Thoracic aorta (tissue), 2 donors: ENCODE data around the gene FARS2. TPM values are rescaled to one million over a fixed set of nuclear protein-coding genes. Genes with fewer than 3 reads are reported as not detected.

Experiments
- ATAC-seq: fragments of 150-250 bp; one replicate; pipeline ENCODE4 v1.8.0; 2017; ENCODE audit warnings: low read depth; ENCODE audit not compliant: insufficient number of reproducible peaks, low FRiP score
- DNase-seq: peaks from one replicate; pipeline ENCODE4 v3.0.0-alpha.2; 2020; ENCODE audit warnings: low spot score
- H3K27ac ChIP-seq, 2 donors: fragments of 200-600 bp; sonication (generic); 1 replicate in 1 of 2; 2 replicates in 1 of 2; pipeline ENCODE4 v1.5.1; 2016; ENCODE audit warnings: mild to moderate bottlenecking in 2 of 2, moderate library complexity in 2 of 2
- H3K27me3 ChIP-seq: fragments of 200-600 bp; sonication (generic); replicated peaks from 2 replicates; pipeline ENCODE4 v1.6.0; 2016; ENCODE audit warnings: mild to moderate bottlenecking; ENCODE audit not compliant: insufficient read depth
- H3K36me3 ChIP-seq: fragments of 200-600 bp; sonication (generic); one replicate; pipeline ENCODE4 v1.5.1; 2016
- H3K4me1 ChIP-seq, 2 donors: fragments of 200-600 bp; sonication (generic); 1 replicate in 1 of 2; 2 replicates in 1 of 2; pipeline versions ENCODE4 v1.5.1 to v1.6.0; 2016; ENCODE audit warnings: low read depth in 2 of 2, mild to moderate bottlenecking in 1 of 2; ENCODE audit not compliant: control insufficient read depth in 1 of 2
- H3K4me3 ChIP-seq: fragments of 200-600 bp; sonication (generic); 2 replicates; pipeline ENCODE4 v1.5.1; 2016; ENCODE audit warnings: mild to moderate bottlenecking
- H3K9me3 ChIP-seq: fragments of 200-600 bp; sonication (generic); 2 replicates; pipeline ENCODE4 v1.5.1; 2016
- total RNA-seq, 2 donors: library from RNA; depleted of rRNA; stranded (reverse); fragments of >200 nt; gene quantifications; one replicate each; pipeline versions ENCODE4 v1.1.0 to v1.2.3, GENCODE V29; 2016
- TF ChIP-seq, protein P1 (sequence below): fragments of 200-600 bp; sonication (generic); IDR thresholded peaks from one replicate; pipeline ENCODE4 v1.5.1; 2019; ENCODE audit warnings: antibody characterized with exemption

FARS2 gene
- total RNA-seq, 2 donors from 2014 or later: 10.4 to 11.6 TPM

DNA sequence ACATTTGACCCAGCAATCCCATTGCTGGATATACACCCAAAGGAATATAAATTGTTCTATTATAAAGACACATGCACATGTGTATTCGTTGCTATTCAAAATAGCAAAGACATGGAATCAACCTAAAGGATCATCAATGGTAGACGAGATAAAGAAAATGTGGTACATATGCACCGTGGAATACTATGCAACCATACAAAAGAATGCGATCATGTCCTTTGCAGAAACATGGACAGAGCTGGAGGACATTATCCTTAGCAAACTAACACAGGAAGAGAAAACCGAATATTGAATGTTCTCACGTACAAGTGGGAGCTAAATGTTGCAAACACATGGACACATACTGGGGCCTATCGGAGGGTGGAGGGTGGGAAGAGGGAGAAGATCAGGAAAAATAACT, 405.4 kb downstream of the FARS2 start:
- Histone ChIP-seq H3K27me3 (no peaks in the 10 kb centered on the region), H3K4me3 (no peak overlapping the region), H3K9me3 (no peaks in the 10 kb centered on the region), H3K4me1 (peaks cover under 1 to 4% of the 10 kb centered on the region in 2 donors), H3K27ac (no peak overlapping the region), H3K36me3 (no peaks in the 10 kb centered on the region)
- DNase-seq (no peak), ATAC-seq (no peak)
- TF ChIP-seq, protein P1, sequence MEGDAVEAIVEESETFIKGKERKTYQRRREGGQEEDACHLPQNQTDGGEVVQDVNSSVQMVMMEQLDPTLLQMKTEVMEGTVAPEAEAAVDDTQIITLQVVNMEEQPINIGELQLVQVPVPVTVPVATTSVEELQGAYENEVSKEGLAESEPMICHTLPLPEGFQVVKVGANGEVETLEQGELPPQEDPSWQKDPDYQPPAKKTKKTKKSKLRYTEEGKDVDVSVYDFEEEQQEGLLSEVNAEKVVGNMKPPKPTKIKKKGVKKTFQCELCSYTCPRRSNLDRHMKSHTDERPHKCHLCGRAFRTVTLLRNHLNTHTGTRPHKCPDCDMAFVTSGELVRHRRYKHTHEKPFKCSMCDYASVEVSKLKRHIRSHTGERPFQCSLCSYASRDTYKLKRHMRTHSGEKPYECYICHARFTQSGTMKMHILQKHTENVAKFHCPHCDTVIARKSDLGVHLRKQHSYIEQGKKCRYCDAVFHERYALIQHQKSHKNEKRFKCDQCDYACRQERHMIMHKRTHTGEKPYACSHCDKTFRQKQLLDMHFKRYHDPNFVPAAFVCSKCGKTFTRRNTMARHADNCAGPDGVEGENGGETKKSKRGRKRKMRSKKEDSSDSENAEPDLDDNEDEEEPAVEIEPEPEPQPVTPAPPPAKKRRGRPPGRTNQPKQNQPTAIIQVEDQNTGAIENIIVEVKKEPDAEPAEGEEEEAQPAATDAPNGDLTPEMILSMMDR: no peak

DNA sequence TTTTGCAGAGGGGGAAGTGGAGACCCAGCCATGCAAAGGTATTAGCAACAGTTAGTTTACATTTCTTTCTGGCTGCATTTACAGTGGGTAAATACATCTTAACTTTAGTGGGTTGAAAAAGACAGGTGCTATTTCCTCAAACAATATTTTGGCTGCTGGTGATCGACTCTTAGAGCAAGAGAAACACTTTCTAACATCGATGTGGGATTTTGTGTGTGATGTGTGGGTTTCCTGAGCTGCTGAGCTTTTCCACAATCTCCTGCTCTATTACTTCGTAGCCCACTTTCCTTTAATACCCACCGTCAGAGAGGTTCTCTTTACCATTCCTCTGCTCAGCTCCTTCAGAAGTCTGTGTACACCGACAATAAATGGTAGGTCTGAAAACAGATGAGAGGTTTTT, 406.4 kb downstream of the FARS2 start:
- no peak overlapping the region for H3K27ac ChIP-seq
- no peaks in the 10 kb centered on the region for H3K36me3 ChIP-seq
- H3K27me3 ChIP-seq: no peaks in the 10 kb centered on the region
- H3K9me3 ChIP-seq: no peaks in the 10 kb centered on the region
- H3K4me1 ChIP-seq: peaks cover 9 to 13% of the 10 kb centered on the region in 2 donors
- no peak overlapping the region for H3K4me3 ChIP-seq
- no peak for ATAC-seq
- TF ChIP-seq, protein P1: no peak
- DNase-seq: no peak

DNA sequence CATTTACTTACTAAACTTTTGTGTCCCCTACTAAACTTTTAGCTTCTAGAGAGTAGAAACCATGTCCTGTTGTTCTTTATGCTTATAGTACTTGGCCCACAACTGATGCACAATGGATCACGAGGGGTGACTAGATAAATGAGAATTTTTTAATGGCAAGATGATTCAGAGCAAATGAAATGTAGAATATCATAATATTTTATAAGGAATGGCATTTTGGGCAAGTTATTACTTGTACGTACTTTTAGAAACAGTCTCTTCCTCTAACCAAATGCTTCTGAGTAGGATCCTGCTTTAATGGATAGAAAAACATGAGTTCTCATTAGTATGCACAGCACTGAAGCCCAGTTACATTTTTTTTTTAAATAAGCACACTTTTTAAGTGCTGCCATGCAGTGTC, 409.1 kb downstream of the FARS2 start:
- no peak for DNase-seq
- no peak overlapping the region for H3K4me3 ChIP-seq
- H3K36me3 ChIP-seq: no peaks in the 10 kb centered on the region
- no peak overlapping the region for H3K27ac ChIP-seq
- ATAC-seq: no peak
- TF ChIP-seq, protein P1: no peak
- H3K4me1 ChIP-seq: peaks cover 19 to 30% of the 10 kb centered on the region in 2 donors
- no peaks in the 10 kb centered on the region for H3K27me3 ChIP-seq
- no peaks in the 10 kb centered on the region for H3K9me3 ChIP-seq

DNA sequence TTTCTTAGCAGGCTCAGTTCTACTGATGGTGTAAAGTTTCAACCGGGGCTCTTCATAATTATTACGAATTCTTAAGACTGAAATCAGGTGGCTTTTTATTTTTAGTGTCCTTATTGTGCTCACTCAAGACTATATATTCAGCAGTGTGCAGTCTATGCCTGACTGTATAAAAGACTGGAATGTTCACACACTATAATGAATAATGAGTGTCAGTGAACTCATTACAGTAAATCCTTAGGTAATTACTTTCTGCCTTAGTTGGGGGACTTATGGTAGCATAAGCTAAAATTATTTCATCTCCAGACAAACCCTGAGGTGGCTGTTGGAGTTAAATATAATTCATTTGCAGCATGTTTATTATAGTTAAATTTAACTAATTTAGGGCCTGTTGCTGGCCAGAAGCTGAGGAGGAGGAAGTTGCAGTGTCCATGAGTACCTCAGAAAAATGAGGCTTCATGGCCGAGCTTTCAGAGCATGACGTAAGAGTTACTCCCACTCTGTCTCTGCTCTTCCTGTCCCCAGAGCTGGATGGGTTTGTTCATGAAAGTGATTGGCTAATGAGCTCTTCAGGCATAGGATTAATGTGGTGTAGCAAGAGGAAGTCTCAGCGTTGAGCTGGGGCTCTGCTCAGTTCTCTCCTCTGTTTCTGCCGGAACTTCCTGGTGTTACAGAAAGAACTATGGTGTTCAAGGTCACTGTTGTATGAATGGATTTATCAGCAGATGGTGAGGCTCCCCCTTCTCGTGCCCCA, 409.7 kb downstream of the FARS2 start:
- TF ChIP-seq, protein P1: no peak
- no peaks in the 10 kb centered on the region for H3K9me3 ChIP-seq
- H3K4me3 ChIP-seq: no peak overlapping the region
- no peaks in the 10 kb centered on the region for H3K36me3 ChIP-seq
- ATAC-seq (no peak), DNase-seq (no peak)
- H3K4me1 ChIP-seq: peaks cover 19 to 30% of the 10 kb centered on the region in 2 donors
- peak overlapping the region in 1 of 2 donors; percentile 70 for H3K27ac ChIP-seq
- H3K27me3 ChIP-seq: no peaks in the 10 kb centered on the region

DNA sequence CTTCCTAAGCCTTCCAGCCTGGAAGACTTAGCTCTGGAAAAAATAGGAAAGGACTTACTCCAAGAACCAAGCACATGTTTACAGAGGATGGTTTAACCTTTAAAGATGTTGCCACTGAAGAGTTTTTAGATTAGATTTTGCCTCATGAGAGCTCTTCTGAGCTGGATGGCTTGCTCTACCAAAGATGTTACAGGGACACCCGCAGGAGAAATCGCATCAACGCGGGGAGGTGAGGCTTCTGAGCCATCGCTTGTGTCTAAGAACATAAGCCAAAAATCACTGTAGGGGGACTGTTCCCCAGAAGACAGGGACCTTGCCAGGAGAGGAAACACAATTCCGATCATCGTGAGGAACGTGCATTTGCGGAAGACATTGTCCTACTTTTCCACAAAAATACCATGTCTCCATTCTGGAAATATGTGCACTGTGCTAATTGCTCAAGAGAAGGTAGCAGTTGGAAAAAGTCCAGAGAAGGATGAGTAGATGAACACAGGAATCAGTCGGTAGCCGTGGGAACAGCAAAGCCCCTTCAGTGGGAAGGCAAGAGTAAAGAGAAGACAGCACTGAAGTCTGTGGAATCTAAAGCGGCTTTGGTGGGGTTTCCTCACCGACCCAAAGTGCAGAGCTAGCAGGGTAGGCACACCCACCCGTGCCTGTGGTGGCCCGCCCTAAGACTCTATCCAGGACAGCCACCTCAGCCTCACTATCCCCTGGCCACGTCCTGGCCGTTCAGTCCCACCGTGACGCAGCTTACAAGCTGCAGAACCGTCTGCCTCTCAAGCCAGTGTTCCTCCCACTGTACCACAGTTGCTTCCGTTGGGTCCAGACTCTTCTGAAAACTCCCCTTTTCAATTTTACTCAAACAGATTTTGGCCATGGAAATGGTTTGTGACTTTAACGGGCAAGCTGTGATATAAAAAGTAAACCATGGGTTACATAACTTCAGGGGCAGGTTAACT, 410.6 kb downstream of the FARS2 start:
- Histone ChIP-seq H3K27me3 (no peaks in the 10 kb centered on the region), H3K4me1 (peaks cover 19 to 30% of the 10 kb centered on the region in 2 donors), H3K27ac (peak overlapping the region; percentile 58 to 70), H3K36me3 (no peaks in the 10 kb centered on the region), H3K4me3 (peak overlapping the region; percentile 39), H3K9me3 (no peaks in the 10 kb centered on the region)
- no peak for DNase-seq
- TF ChIP-seq, protein P1: no peak
- ATAC-seq: peak; percentile 58
